Sigmoid colon (tissue), 4 donors: ENCODE data around the gene DDX60.

ENCODE experiments used
- CTCF ChIP-seq, 4 experiments: fragments of 450-650 bp in 3 of 4; fragments of 200-600 bp in 1 of 4; IDR thresholded peaks; one replicate each; pipeline ENCODE4 v1.5.1; 2016 to 2019; ENCODE audit warnings: antibody characterized with exemption in 4 of 4, mild to moderate bottlenecking in 3 of 4, moderate library complexity in 2 of 4
- EP300 ChIP-seq, 4 donors: sonication (generic); formaldehyde crosslinking; IDR thresholded peaks; one replicate each; pipeline ENCODE4 v1.6.1; 2017; ENCODE audit warnings: antibody characterized with exemption in 4 of 4
- POLR2AphosphoS5 ChIP-seq, 4 donors: sonication (generic); formaldehyde crosslinking; IDR thresholded peaks; one replicate each; pipeline ENCODE4 v1.6.1; 2017; ENCODE audit warnings: antibody characterized with exemption in 4 of 4

GRCh38 chr4:168357941-168358340 is 39.4 kb upstream of the DDX60 start:
- no peak for TF ChIP-seq CTCF (IDR thresholded peaks at IDR 0.05)
- TF ChIP-seq EP300 (IDR thresholded peaks at IDR 0.05): no peak
- TF ChIP-seq POLR2AphosphoS5 (IDR thresholded peaks at IDR 0.05): no peak
